Peyer's patch (tissue), 4 donors: ENCODE data around the gene GALC.

Experiments used
- POLR2A ChIP-seq, 2 donors: fragments of 450-650 bp; IDR thresholded peaks; one replicate each; pipeline ENCODE4 v1.5.1; 2017; ENCODE audit warnings: antibody characterized with exemption in 2 of 2, mild to moderate bottlenecking in 2 of 2, moderate library complexity in 2 of 2
- TF ChIP-seq, protein P1 (sequence below), 6 experiments: fragments of 450-650 bp in 4 of 6; fragments of 200-600 bp in 2 of 6; sonication (generic) in 1 of 6; IDR thresholded peaks; one replicate each; pipeline ENCODE4 v1.5.1; 2017 to 2019; ENCODE audit warnings: antibody characterized with exemption in 6 of 6, mild to moderate bottlenecking in 3 of 6, moderate library complexity in 1 of 6

DNA sequence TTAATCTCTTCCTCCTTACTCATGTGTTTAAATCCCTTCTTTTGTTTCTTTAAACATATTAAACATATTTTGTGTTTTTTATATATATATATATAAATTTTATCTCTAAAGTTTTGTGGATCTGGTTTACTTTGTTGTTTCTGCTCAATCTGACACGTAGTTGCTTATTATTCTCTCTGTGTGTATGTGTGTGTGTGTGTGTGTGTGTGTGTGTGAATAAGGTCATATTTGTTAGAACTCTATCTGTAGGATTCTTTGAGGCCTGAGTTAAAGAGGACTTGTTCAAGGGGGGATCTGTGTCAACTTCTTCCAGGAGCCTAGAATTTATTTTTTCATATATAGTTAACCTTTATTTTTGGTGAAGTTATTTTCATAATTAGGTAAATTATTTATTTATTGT is 14.6 kb upstream of the GALC start:
- TF ChIP-seq, protein P1, sequence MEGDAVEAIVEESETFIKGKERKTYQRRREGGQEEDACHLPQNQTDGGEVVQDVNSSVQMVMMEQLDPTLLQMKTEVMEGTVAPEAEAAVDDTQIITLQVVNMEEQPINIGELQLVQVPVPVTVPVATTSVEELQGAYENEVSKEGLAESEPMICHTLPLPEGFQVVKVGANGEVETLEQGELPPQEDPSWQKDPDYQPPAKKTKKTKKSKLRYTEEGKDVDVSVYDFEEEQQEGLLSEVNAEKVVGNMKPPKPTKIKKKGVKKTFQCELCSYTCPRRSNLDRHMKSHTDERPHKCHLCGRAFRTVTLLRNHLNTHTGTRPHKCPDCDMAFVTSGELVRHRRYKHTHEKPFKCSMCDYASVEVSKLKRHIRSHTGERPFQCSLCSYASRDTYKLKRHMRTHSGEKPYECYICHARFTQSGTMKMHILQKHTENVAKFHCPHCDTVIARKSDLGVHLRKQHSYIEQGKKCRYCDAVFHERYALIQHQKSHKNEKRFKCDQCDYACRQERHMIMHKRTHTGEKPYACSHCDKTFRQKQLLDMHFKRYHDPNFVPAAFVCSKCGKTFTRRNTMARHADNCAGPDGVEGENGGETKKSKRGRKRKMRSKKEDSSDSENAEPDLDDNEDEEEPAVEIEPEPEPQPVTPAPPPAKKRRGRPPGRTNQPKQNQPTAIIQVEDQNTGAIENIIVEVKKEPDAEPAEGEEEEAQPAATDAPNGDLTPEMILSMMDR (IDR thresholded peaks at IDR 0.05), result no peak
- no peak for TF ChIP-seq POLR2A (IDR thresholded peaks at IDR 0.05)
